ENCODE measurements around the gene R3HDM2. TPM values are rescaled to one million over a fixed set of nuclear protein-coding genes. Genes with fewer than 3 reads are reported as not detected.
"Not testable (repeated sequence)": the region's sequence is repeated elsewhere in the genome, so short reads cannot be mapped to it uniquely, and the experiment has no call there.

R3HDM2 gene
- total RNA-seq, 2 donors from 2014 or later = 47.6 to 66.5 TPM

DNA sequence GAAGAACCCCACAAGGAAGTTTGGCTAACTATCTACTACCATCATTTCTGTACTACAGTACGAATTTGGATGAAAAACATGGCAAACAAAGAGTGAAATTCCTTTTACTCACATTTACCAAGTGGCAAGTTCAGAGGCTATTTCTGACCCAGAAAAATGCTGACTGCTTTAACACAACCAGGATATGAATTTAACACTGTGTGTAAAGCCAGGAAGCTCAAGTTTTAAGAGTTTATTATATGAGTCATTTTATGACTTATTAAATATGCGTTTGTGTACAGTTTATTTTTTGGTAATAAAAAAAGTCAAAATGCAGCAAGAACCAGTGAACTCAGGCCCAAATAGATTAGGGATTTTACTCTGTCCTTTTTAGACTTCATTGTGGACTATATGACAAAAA lies 121.4 kb downstream of the R3HDM2 start:
- intact Hi-C loops (cut with DNase I) = loop anchor here in 1 of 2 donors (5.0 kb wide), 1 partner anchor 143 kb away; no protein-coding TSS in a partner anchor
- ATAC-seq (no peak), DNase-seq (no peak)

- intact Hi-C loops (cut with DNase I) = no loop called here
- DNase-seq = no peak
- no peak for ATAC-seq
Measured at GRCh38 chr12:57300961-57301584, 129.8 kb downstream of the R3HDM2 start.

GRCh38 chr12:57299514-57300016 lies 131.3 kb downstream of the R3HDM2 start:
- no peak for DNase-seq
- intact Hi-C loops (cut with DNase I) = no loop called here
- ATAC-seq = no peak

DNA sequence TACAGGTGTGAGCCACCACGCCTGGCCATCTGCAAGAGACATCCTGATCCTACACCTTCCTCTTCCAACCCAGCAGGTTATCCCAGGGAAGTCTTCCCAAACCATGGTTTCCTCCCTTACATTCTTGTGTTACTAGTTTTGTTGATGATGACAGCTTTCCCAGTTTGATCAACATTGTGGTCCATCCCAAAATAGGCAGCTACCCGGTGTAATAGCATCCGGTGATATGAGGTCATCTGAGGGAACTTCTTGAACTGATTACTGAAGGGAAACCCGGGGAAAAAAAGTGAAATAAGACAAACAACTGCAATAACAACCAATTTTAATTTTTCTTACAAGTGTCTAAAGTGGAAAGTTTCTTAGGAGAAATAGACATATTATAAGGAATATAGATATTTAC lies 134.6 kb downstream of the R3HDM2 start:
- ATAC-seq (no peak), DNase-seq (no peak)

DNA sequence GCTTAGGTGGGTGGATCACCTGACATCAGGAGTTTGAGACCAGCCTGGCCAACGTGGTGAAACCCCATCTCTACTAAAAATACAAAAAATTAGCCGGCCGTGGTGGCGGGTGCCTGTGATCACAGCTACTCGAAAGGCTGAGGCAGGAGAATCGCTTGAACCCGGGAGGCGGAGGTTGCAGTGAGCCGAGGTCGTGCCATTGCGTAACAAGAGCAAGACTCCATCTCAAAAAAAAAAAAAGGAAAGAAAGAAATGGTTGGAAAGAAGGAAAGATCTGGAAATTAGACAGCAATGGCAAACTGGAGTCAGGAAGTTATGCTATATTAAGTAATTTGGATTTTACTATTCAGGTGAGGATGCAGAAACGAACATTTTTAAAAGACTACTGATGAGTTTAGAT lies 148.8 kb downstream of the R3HDM2 start:
- ATAC-seq; DNase-seq; intact Hi-C loops (cut with DNase I): not testable (repeated sequence)

More for the DNA sequence above, 134.6 kb downstream of the R3HDM2 start:
- intact Hi-C loops (cut with DNase I) = no loop called here

- intact Hi-C loops (cut with DNase I) = no loop called here
- ATAC-seq (peak; percentile 71 to 98), DNase-seq (no peak)
Measured at GRCh38 chr12:57280211-57281062, 150.4 kb downstream of the R3HDM2 start.

- no peak for DNase-seq
- intact Hi-C loops (cut with DNase I) = no loop called here
- ATAC-seq = no peak
Measured at GRCh38 chr12:57278465-57279381, 152.1 kb downstream of the R3HDM2 start.

DNA sequence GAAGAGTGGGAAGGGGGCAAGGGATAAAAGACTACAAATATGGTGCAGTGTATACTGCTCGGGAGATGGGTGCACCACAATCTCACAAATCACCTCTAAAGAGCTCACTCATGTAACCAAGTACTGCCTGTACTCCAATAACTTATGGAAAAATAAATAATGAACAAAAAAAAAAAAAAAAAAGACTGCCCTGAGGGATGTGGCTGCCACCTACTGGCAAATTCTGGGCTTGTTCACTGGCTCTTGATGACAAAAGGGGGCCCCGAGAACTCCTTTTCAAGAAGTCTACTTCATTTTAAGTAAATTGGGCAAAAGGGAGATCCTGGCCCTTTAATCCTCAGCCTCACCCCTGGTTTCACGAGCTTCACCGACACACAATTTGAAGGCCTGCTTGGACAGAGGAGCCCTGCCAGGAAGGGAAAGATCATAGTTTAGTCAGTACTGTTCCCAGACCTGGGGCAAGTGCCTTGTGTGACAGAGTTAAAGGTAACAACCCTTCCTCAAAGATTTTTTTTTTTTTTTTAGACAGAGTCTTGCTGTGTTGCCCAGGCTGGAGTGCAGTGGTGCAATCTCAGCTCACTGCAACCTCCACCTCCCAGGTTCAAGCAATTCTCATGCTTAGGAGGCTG lies 153.8 kb downstream of the R3HDM2 start:
- intact Hi-C loops (cut with DNase I) = no loop called here
- ATAC-seq = no peak
- no peak for DNase-seq

GRCh38 chr12:57276233-57276632 lies 154.6 kb downstream of the R3HDM2 start:
- DNase-seq; intact Hi-C loops (cut with DNase I); ATAC-seq: not testable (repeated sequence)

GRCh38 chr12:57273516-57273915 lies 157.3 kb downstream of the R3HDM2 start:
- intact Hi-C loops (cut with DNase I) = no loop called here
- no peak for DNase-seq
- ATAC-seq = no peak

GRCh38 chr12:57272337-57273151 lies 158.3 kb downstream of the R3HDM2 start:
- intact Hi-C loops (cut with DNase I) = no loop called here
- peak; percentile 67 to 74 for ATAC-seq

GRCh38 chr12:57270966-57271470 lies 159.8 kb downstream of the R3HDM2 start:
- intact Hi-C loops (cut with DNase I) = no loop called here
- no peak for ATAC-seq
- DNase-seq = no peak

More at GRCh38 chr12:57272337-57273151, 158.3 kb downstream of the R3HDM2 start:
- no peak for DNase-seq

DNA sequence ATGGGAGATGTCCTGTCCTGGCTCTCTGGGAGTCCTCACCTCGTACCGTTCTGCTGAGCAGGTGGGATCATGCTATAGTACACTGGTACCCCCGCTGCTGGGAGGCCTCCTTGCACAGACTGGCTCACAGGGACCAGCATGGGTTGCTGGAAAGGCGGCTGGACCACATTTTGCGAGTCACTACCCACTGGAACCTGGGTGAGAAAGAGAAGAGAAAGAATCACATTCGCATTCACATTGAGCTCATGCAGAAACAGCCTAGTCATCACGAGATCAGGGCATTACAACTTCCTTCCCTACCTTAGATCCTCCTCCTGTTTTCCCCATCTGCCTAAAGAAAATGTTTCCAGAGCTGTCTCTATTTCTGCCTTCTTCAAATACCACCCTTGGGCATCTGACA lies 162.6 kb downstream of the R3HDM2 start:
- ATAC-seq = no peak
- intact Hi-C loops (cut with DNase I) = no loop called here

GRCh38 chr12:57266681-57267080 lies 164.2 kb downstream of the R3HDM2 start:
- ATAC-seq = no peak
- DNase-seq = no peak
- intact Hi-C loops (cut with DNase I) = no loop called here

More for the DNA sequence above, 162.6 kb downstream of the R3HDM2 start:
- no peak for DNase-seq

DNA sequence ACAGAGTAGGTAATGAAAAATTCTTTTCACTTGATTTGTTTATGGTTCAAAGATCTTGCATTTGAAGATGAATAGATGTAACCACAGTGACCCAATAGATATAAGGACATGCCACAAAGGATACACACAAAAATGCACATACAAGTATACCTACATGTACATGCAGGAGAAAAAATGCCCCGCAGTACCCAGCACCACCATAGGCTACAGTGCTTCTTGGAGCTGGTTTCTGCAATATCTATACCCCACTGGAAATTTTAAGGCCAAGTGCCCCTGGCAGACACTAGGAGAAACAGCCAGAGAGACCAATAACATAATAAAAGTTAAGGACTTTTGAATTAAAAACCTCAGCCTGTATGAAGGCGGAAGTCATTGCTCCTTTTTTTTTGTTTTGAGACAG lies 167.7 kb downstream of the R3HDM2 start:
- no peak for ATAC-seq
- intact Hi-C loops (cut with DNase I) = loop anchor here in 1 of 2 donors (5.0 kb wide), 1 partner anchor 189 kb away; no protein-coding TSS in a partner anchor
- DNase-seq = no peak

DNA sequence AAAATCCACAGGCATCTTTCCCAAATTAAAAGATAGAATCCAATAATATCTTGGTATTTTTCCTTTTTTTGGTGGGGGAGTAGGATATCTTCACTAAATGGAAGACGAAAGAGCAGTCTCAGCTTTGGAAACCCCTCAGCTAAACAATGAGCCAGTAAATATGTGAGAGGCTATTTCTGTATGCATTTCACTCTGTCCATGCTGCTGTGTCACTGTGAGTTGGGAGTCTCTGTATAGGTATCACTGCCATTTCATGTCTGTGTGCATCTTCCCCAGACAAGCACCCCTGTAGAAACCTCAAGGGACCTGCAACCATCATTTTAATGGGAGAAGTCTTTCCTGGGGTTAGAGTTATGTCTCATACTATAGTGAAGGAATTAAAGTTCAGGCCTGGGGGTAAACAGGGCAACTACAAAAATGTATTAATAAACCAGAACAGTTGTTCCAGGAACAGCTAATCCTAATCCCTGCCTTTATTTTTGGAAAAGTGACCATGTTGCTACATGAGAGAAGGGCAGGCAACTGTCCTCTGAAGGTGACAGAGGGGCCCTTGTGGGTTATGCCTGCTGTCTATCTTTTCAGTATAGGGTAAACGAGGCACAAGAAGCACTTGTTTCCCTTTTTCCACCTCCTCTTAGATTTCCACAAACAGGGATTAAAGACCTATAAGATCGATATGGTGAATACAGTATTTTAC lies 168.6 kb downstream of the R3HDM2 start:
- DNase-seq (no peak), ATAC-seq (no peak)
- intact Hi-C loops (cut with DNase I) = loop anchor here in 1 of 2 donors (5.0 kb wide), 1 partner anchor 190 kb away; no protein-coding TSS in a partner anchor

GRCh38 chr12:57261428-57261865 lies 169.4 kb downstream of the R3HDM2 start:
- DNase-seq (no peak), ATAC-seq (peak; percentile 19 to 24)
- intact Hi-C loops (cut with DNase I) = loop anchor here in 1 of 2 donors (5.0 kb wide), 1 partner anchor 191 kb away; no protein-coding TSS in a partner anchor
